ENCODE measurements around the gene RUBCN. TPM values are rescaled to one million over a fixed set of nuclear protein-coding genes. Genes with fewer than 3 reads are reported as not detected.

The RUBCN gene
- 111 and 115 TPM in 2 replicates for total RNA-seq (2013; cell fraction: nucleolus; rRNA removed)
- 39.0 and 43.9 TPM in 2 replicates for total RNA-seq (2014; rRNA removed)
- total RNA-seq (2014; rRNA removed; fragmentation: Illumina TruSeq; extraction: Trizol): 27.1 and 28.1 TPM in 2 replicates
- total RNA-seq (2021): 74.8 and 79.9 TPM in 2 replicates
- 31.9 TPM for polyA plus RNA-seq (2011; ENCODE audit: low read depth)
- polyA plus RNA-seq (2011; rRNA removed): 15.6 and 24.0 TPM in 2 replicates
- 25.5 and 30.7 TPM in 2 replicates for polyA plus RNA-seq (2011; cell fraction: cytosol; rRNA removed)
- polyA plus RNA-seq (2011; cell fraction: nucleus; rRNA removed): 58.0 and 65.4 TPM in 2 replicates
- polyA plus RNA-seq (2012): 32.0 and 41.2 TPM in 2 replicates
- polyA plus RNA-seq (2014; fragmentation: Illumina TruSeq; extraction: Trizol): 36.9 and 37.1 TPM in 2 replicates
- polyA plus RNA-seq (2014; fragmentation: Nextera tagmentation; extraction: Ambion mirVana): 10 to 100 TPM; 15.5 to 25.5 TPM
- 55.8 and 61.4 TPM in 2 replicates for polyA plus RNA-seq (2014; rRNA removed)
- 10 to 100 TPM; 51.1 to 52.5 TPM for polyA plus RNA-seq (2016; fragmentation: Nextera tagmentation; extraction: Ambion mirVana)
- 44.8 and 57.2 TPM in 2 replicates for polyA minus RNA-seq (2011; rRNA and poly(A)+ RNA removed)
- polyA minus RNA-seq (2011; cell fraction: cytosol; rRNA and poly(A)+ RNA removed): 17.2 and 25.2 TPM in 2 replicates
- 34.0 and 51.4 TPM in 2 replicates for polyA minus RNA-seq (2011; cell fraction: nucleus; rRNA and poly(A)+ RNA removed)
- Bru-seq, nascent RNA: percentile 86 among the genes with signal in this experiment
- BruChase-seq, experiment 1, labeled RNA remaining after a 6-hour chase: percentile 94 among the genes with signal in this experiment
- BruChase-seq, experiment 2, labeled RNA remaining after a 2-hour chase: percentile 94 among the genes with signal in this experiment
- long read RNA-seq, experiment 1, partial matches to known transcripts: 0 of 3 reads
- long read RNA-seq, experiment 1, other reads (novel, unspliced or antisense): 2 of 3 reads
- long read RNA-seq, experiment 2, partial matches to known transcripts: 0 of 9 reads
- long read RNA-seq, experiment 2, other reads (novel, unspliced or antisense): 9 of 9 reads

- peaks cover 0 to 6% of the 10 kb centered on the region in 2 experiments; a peak in 2 of 4 replicates for H3K36me3 ChIP-seq (ENCODE audit: control insufficient read depth in 2 of 2, insufficient read depth in 2 of 2, low read length in 1 of 2)
- peak within 1 kb of the TSS; percentile 93 for H2AFZ ChIP-seq (ENCODE audit: control insufficient read depth, low read depth, low read length)
- in situ Hi-C loops (cut with MboI) (no loop called here), intact Hi-C loops (cut with micrococcal nuclease; ENCODE audit: unreplicated experiment) (loop anchor here (1.0 to 2.0 kb wide), 2 partner anchors 13 to 54 kb away; partner anchors contain the start of genes FYTTD1 and LRCH3)
- no TSS peak for BruUV-seq (replicated peaks)
- H3K4me1 ChIP-seq (ENCODE audit: control insufficient read depth, insufficient read depth, low read length): peaks cover 12% of the 10 kb centered on the region
- ChIA-PET RAD21 (ENCODE audit: unreplicated experiment) (interaction anchor here (0.5 to 4.6 kb wide), 11 partner anchors 10 to 440 kb away, joined by 3 to 57 read pairs (median 5); partner anchors contain the start of genes FYTTD1 and LRCH3), POLR2A (interaction anchor here (1.4 to 5.0 kb wide), 5 partner anchors 9 to 23 kb away, joined by 5 to 72 read pairs (median 14); no protein-coding TSS in a partner anchor), CTCF (interaction anchor here (0.9 to 5.4 kb wide), 5 partner anchors 14 to 138 kb away, joined by 3 to 37 read pairs (median 3); no protein-coding TSS in a partner anchor), SMC1A (ENCODE audit: uncharacterized antibody, unreplicated experiment) (interaction anchor here (0.8 to 4.9 kb wide), 10 partner anchors 12 to 98 kb away, joined by 3 to 127 read pairs (median 5); no protein-coding TSS in a partner anchor)
- WGBS (ENCODE audit: insufficient coverage, insufficient replicate concordance, low lambda C conversion rate, missing lambda C conversion rate): 2% methylated on average over 62 of the region's 92 CpGs
- H3K27me3 ChIP-seq (replicated peaks in 1 of 2; ENCODE audit: control insufficient read depth in 2 of 2, insufficient read depth in 2 of 2, low read length in 1 of 2): no peaks in the 10 kb centered on the region
- DNase-seq (ENCODE audit: low read depth, low spot score): peak; percentile 81
- H3K4me2 ChIP-seq (ENCODE audit: control insufficient read depth, insufficient read depth): peak within 1 kb of the TSS; percentile 88
- peak within 1 kb of the TSS; percentile 81 for H3K4me3 ChIP-seq
- no peaks in the 10 kb centered on the region for H4K20me1 ChIP-seq (ENCODE audit: control insufficient read depth, insufficient read depth)
- peaks cover 52% of the 10 kb centered on the region for H3K79me2 ChIP-seq (ENCODE audit: control insufficient read depth, insufficient read depth, low read length)
- peak; percentile 92 for FAIRE-seq
- no peaks in the 10 kb centered on the region for H3K9me3 ChIP-seq (replicated peaks; ENCODE audit: control insufficient read depth, insufficient read depth, low read length)
- ATAC-seq: peak; percentile 88
- H3K9ac ChIP-seq (ENCODE audit: control insufficient read depth, insufficient read depth, low read length): peak within 1 kb of the TSS; percentile 93
- H3K27ac ChIP-seq (ENCODE audit: control insufficient read depth, insufficient read depth): peak within 1 kb of the TSS; percentile 95
- TF ChIP-seq NFYA (IDR thresholded peaks at IDR 0.05; ENCODE audit: borderline replicate concordance, low read depth, low read length) (no peak), NBN (IDR thresholded peaks at IDR 0.05) (0 out of 2 replicates have a peak, but pooled peaks have one; percentile 29), ASH2L (IDR thresholded peaks at IDR 0.05; ENCODE audit: borderline replicate concordance, low read depth) (no peak), CHD2 (IDR thresholded peaks at IDR 0.05; ENCODE audit: borderline replicate concordance, low read depth, low read length) (peak; percentile 70; the same call in 1 of the 2 replicates), ZBED1 (IDR thresholded peaks at IDR 0.05; ENCODE audit: borderline replicate concordance) (no peak), RB1 (IDR thresholded peaks at IDR 0.05; ENCODE audit: borderline replicate concordance) (peak; percentile 87; the same call in 1 of the 2 replicates), HDAC2 (IDR thresholded peaks at IDR 0.05) (no peak), EED (IDR thresholded peaks at IDR 0.05; ENCODE audit: low read depth) (peak; percentile 4; the same call in 1 of the 2 replicates), ZNF24 (IDR thresholded peaks at IDR 0.05) (no peak), NKRF (conservative IDR thresholded peaks at IDR 0.05) (peak; percentile 59), BCLAF1 (IDR thresholded peaks at IDR 0.05) (no peak), YY1 (IDR thresholded peaks at IDR 0.05; ENCODE audit: low read depth, low read length) (0 out of 2 replicates have a peak, but pooled peaks have one; percentile 16), MTA2 (IDR thresholded peaks at IDR 0.05; ENCODE audit: low read depth) (no peak)
Measured at GRCh38 chr3:197736491-197737318, at the start of gene RUBCN. Gene RUBCN (minus strand): TSS chr3:197736904. CDS start chr3:197736719, 185 bp downstream.

All from GM12878 (cell line).